ENCODE results near the gene CER1.

DNA sequence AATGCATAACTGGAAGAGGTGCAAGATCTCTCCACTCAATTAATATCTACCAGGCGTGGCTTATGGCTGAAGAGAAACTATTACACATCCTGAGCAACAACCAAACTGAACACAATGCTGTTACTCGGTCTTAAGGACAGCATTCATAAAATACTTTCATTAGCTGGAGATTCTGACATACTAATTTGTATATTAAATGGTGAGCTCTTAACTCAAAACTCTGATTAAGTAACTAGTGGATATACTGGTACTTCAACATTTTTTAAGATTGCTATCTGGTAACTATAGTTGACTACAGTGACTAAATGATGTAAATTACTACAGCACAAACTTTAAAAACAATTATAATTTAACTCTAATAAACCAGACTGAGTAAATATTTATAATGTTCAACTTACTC lies 45.1 kb downstream of the CER1 start:
- TF ChIP-seq, protein P1, sequence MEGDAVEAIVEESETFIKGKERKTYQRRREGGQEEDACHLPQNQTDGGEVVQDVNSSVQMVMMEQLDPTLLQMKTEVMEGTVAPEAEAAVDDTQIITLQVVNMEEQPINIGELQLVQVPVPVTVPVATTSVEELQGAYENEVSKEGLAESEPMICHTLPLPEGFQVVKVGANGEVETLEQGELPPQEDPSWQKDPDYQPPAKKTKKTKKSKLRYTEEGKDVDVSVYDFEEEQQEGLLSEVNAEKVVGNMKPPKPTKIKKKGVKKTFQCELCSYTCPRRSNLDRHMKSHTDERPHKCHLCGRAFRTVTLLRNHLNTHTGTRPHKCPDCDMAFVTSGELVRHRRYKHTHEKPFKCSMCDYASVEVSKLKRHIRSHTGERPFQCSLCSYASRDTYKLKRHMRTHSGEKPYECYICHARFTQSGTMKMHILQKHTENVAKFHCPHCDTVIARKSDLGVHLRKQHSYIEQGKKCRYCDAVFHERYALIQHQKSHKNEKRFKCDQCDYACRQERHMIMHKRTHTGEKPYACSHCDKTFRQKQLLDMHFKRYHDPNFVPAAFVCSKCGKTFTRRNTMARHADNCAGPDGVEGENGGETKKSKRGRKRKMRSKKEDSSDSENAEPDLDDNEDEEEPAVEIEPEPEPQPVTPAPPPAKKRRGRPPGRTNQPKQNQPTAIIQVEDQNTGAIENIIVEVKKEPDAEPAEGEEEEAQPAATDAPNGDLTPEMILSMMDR (conservative IDR thresholded peaks at IDR 0.05; ENCODE audit: low read depth, low read length): no peak
- no peak for TF ChIP-seq EZH2 (IDR thresholded peaks at IDR 0.05; ENCODE audit: low read length, unreplicated experiment)
